ENCODE results near the gene ARHGAP40.

Gene ARHGAP40

GRCh38 chr20:38579921-38580320 is 21.7 kb upstream of the ARHGAP40 start:
- no peak for DNase-seq (ENCODE audit: low read depth)
- TF ChIP-seq, protein P1, sequence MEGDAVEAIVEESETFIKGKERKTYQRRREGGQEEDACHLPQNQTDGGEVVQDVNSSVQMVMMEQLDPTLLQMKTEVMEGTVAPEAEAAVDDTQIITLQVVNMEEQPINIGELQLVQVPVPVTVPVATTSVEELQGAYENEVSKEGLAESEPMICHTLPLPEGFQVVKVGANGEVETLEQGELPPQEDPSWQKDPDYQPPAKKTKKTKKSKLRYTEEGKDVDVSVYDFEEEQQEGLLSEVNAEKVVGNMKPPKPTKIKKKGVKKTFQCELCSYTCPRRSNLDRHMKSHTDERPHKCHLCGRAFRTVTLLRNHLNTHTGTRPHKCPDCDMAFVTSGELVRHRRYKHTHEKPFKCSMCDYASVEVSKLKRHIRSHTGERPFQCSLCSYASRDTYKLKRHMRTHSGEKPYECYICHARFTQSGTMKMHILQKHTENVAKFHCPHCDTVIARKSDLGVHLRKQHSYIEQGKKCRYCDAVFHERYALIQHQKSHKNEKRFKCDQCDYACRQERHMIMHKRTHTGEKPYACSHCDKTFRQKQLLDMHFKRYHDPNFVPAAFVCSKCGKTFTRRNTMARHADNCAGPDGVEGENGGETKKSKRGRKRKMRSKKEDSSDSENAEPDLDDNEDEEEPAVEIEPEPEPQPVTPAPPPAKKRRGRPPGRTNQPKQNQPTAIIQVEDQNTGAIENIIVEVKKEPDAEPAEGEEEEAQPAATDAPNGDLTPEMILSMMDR (IDR thresholded peaks at IDR 0.05; ENCODE audit: control insufficient read depth, extremely low read depth, insufficient read depth), result no peak

DNA sequence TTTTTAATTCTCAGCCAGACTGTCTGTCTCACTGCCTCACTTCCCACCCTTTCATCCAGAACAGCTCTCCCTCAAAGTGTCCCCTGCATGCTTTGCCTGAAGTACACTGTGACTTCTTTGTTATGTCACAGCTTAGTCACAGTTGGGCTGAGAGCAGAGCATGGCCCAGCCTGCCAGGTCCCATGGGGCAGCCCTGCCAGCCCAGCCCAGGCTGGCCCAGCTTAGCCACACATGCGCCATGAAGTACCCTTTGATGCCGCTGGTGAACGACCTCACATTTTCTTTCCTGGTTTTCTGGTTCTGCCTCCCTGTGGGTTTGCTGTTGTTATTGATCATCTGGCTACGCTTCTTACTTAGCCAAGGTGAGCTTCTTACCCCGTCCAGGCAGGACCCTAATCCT is 20.6 kb upstream of the ARHGAP40 start, which contains the start of gene ADIG:
TSS of gene ADIG (plus strand) at position 185 of the 400 bp plus-strand sequence. CDS start at position 239, 54 bp downstream.
- no peak for DNase-seq (ENCODE audit: low read depth)
- TF ChIP-seq, protein P1 (IDR thresholded peaks at IDR 0.05; ENCODE audit: control insufficient read depth, extremely low read depth, insufficient read depth), result no peak
- no peak within 1 kb of the TSS for H3K4me3 ChIP-seq (ENCODE audit: low read depth, low read length)

More at GRCh38 chr20:38579921-38580320, 21.7 kb upstream of the ARHGAP40 start:
- H3K4me3 ChIP-seq (ENCODE audit: low read depth, low read length), result no peak overlapping the region

DNA sequence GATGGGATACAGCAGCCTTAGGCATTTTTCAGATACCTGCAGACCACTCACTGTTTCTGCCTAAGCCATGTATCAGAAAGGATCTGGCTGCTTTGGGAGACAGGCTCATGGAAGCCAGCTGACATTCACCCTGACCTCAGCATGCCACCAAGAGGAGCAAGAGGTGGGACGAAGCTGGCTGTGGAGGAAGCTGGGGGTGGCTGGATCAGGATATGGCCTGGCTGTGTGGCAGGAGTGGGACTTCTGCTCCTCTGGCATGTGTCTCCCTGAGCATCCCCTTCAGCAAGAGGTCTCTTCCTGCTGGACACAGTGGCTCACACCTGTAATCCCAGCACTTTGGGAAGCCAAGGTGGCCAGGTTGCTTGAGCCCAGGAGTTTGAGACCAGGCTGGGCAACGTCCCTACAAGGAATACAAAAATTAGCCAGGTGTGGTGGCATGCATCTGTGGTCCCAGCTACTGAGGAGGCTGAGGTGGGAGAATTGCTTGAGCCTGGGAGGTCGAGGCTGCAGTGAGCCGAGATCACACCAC is 19.7 kb upstream of the ARHGAP40 start:
- TF ChIP-seq, protein P1 (IDR thresholded peaks at IDR 0.05; ENCODE audit: control insufficient read depth, extremely low read depth, insufficient read depth), result no peak
- no peak overlapping the region for H3K4me3 ChIP-seq (ENCODE audit: low read depth, low read length)
- DNase-seq (ENCODE audit: low read depth), result no peak

GRCh38 chr20:38583306-38583705 is 18.3 kb upstream of the ARHGAP40 start:
- no peak for DNase-seq (ENCODE audit: low read depth)
- H3K4me3 ChIP-seq (ENCODE audit: low read depth, low read length), result no peak overlapping the region
- TF ChIP-seq, protein P1 (IDR thresholded peaks at IDR 0.05; ENCODE audit: control insufficient read depth, extremely low read depth, insufficient read depth), result no peak

DNA sequence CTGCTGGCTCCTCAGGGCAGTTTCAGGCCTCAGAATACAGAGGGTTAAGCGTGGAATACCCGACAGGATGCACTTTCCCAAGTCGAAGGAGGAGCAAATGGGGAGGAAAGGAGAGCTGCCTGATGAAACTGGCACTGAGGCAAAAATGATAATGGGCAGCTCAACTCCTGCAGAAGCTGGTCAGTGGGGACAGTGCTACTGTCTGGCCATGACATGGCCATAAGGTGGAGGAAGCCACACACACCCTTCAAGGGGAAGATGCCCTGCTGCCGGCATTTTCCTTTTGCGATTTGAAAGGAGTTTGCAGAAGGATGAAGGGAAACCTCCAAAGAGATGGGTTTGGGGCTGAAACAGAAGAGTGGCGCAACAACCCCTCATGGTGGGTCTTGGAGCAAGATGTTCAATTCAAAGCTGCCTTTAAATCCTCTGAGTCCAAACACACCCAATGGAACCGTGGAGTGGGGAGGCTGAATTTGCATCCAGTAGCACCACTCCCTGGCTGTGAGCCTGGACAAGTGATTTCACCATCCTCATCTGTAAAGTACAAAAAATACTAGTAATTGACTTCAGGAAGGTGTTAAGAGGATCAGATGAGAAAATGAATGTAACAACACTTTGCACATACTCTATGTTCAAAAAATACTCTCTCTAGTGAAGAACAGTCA is 17.4 kb upstream of the ARHGAP40 start:
- TF ChIP-seq, protein P1 (IDR thresholded peaks at IDR 0.05; ENCODE audit: control insufficient read depth, extremely low read depth, insufficient read depth), result no peak
- H3K4me3 ChIP-seq (ENCODE audit: low read depth, low read length), result no peak overlapping the region
- no peak for DNase-seq (ENCODE audit: low read depth)

DNA sequence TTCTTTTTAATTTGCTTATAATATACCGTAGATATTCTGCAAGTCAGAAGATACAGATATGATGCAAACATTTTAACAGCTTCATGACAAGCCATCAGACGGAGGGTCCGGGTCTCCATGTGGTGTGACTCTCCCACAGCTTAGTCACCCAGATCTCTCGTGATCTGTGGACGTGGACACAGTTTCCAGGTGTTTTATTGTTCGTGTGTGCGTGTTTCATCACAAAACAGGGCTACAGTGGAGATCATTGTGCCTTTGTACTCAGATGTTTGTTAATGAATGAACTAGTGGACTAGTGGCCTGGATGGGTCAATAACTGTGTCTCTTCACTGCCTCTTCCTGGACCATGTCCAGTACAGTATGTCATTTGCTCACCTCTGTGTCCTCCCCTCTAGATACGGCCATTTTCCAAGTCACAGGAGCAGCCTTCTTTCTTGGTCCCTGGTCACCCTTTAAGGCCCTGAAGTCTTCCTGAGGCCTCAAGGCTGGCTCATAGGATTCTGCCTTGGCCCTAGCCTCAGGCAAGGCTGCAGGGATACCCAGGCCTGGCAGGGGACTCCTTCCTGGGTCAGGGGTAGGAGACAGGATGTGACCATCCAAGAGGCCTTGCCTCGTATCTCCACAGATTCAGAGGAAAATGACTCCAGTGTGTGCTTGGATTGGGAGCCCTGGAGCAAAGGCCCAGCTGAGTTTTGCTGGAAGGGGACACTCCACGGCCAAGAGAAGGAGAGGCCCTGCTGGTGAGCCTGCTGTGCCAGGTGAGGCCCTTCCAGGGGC is 16.0 kb upstream of the ARHGAP40 start:
- TF ChIP-seq, protein P1 (IDR thresholded peaks at IDR 0.05; ENCODE audit: control insufficient read depth, extremely low read depth, insufficient read depth), result no peak
- H3K4me3 ChIP-seq (ENCODE audit: low read depth, low read length), result no peak overlapping the region
- peak; percentile 59 for DNase-seq (ENCODE audit: low read depth)
